HG03103 (cell line): Measurements from ENCODE around the gene ATXN7.

Experiments used
- ATAC-seq: cut with Tn5 transposase; IDR thresholded peaks from one replicate; pipeline ENCODE4 v1.9.1; 2021; ENCODE audit warnings: low read depth; ENCODE audit not compliant: unreplicated experiment

Gene ATXN7

GRCh38 chr3:63864008-63864964 lies 619 bp downstream of the ATXN7 start:
- peak; percentile 29 for ATAC-seq

GRCh38 chr3:63864965-63865327 lies 1.3 kb downstream of the ATXN7 start:
- ATAC-seq: no peak

- ATAC-seq: no peak
These were observed 3.6 kb downstream of the ATXN7 start for GRCh38 chr3:63867225-63867624.

GRCh38 chr3:63869940-63870614 lies 6.4 kb downstream of the ATXN7 start:
- no peak for ATAC-seq

GRCh38 chr3:63870615-63871005 lies 6.9 kb downstream of the ATXN7 start:
- no peak for ATAC-seq

GRCh38 chr3:63872135-63872924 lies 8.7 kb downstream of the ATXN7 start:
- ATAC-seq: no peak

GRCh38 chr3:63874769-63875168 lies 11.1 kb downstream of the ATXN7 start:
- ATAC-seq: no peak

- no peak for ATAC-seq
These were observed 11.8 kb downstream of the ATXN7 start for GRCh38 chr3:63875510-63875909.

- ATAC-seq: no peak
These were observed 12.6 kb downstream of the ATXN7 start for GRCh38 chr3:63876260-63876659.

- no peak for ATAC-seq
These were observed 14.2 kb downstream of the ATXN7 start for GRCh38 chr3:63877737-63878393.

GRCh38 chr3:63878394-63879060 lies 14.9 kb downstream of the ATXN7 start:
- ATAC-seq: no peak

- no peak for ATAC-seq
These were observed 17.0 kb downstream of the ATXN7 start for GRCh38 chr3:63880653-63881052.

GRCh38 chr3:63886858-63887257 lies 23.2 kb downstream of the ATXN7 start:
- ATAC-seq: no peak

- no peak for ATAC-seq
These were observed 27.9 kb downstream of the ATXN7 start for GRCh38 chr3:63891518-63891917.

GRCh38 chr3:63892773-63893352 lies 29.2 kb downstream of the ATXN7 start:
- ATAC-seq: no peak

GRCh38 chr3:63895422-63896189 lies 31.9 kb downstream of the ATXN7 start:
- ATAC-seq: no peak

GRCh38 chr3:63896332-63897030 lies 32.8 kb downstream of the ATXN7 start:
- ATAC-seq: peak; percentile 72

GRCh38 chr3:63900010-63900409 lies 36.3 kb downstream of the ATXN7 start:
- ATAC-seq: no peak
